H1 (cell line): ENCODE measurements around the gene RAP1GAP. TPM values are rescaled to one million over a fixed set of nuclear protein-coding genes. Genes with fewer than 3 reads are reported as not detected.
A peak's percentile ranks its signal among the peaks of the same experiment; 100 is the strongest.

Source experiments
- ATF2 ChIP-seq: IDR thresholded peaks from 2 replicates; pipeline ENCODE4 v1.6.1; 2012; ENCODE audit warnings: low read length, inconsistent platforms
- JUND ChIP-seq: IDR thresholded peaks from 2 replicates; pipeline ENCODE4 v1.6.1; 2011; ENCODE audit warnings: mild to moderate bottlenecking, improper control_type of control experiment, low read length
- KDM5A ChIP-seq: fragments of 200-600 bp; IDR thresholded peaks from 2 replicates; pipeline ENCODE4 v1.7.1; 2012; ENCODE audit warnings: mild to moderate bottlenecking, low read length, inconsistent platforms, mixed read lengths
- NANOG ChIP-seq: IDR thresholded peaks from 2 replicates; pipeline ENCODE4 v1.6.1; 2011; ENCODE audit warnings: low read length, low read depth, mild to moderate bottlenecking, inconsistent platforms; ENCODE audit not compliant: insufficient read depth, poor library complexity, severe bottlenecking
- SIX5 ChIP-seq: IDR thresholded peaks from 2 replicates; pipeline ENCODE4 v1.6.1; 2011; ENCODE audit warnings: mild to moderate bottlenecking, low read depth, low read length
- TAF1 ChIP-seq: IDR thresholded peaks from 2 replicates; pipeline ENCODE4 v1.6.1; 2011; ENCODE audit warnings: mild to moderate bottlenecking, low read depth, low read length
- TEAD4 ChIP-seq: IDR thresholded peaks from 2 replicates; pipeline ENCODE4 v1.6.1; 2012; ENCODE audit warnings: low read depth, low read length, inconsistent platforms, mixed read lengths
- polyA plus RNA-seq, 7 experiments: library from polyadenylated mRNA; depleted of rRNA in 3 of 7; stranded (reverse) in 5 of 7; unstranded in 2 of 7; fragments of >200 nt in 5 of 7; fragments of 200-250 nt in 2 of 7; gene quantifications; 1 replicate in 5 of 7; 2 replicates in 1 of 7; 4 replicates in 1 of 7; pipeline versions ENCODE4 v1.2.1 to v1.2.3, GENCODE V29; 2011 to 2013; ENCODE audit warnings: missing spikeins in 2 of 7, mixed read lengths in 2 of 7
- total RNA-seq: library from RNA; stranded (reverse); fragmentation: NEBNext Ultra II Directional; extraction: Animal tissue kit (Norgen Biotek cat#: 25700); gene quantifications from 2 replicates; pipeline ENCODE4 v1.2.1, GENCODE V29; 2021
- TF ChIP-seq, protein P1 (sequence below): fragments of 300-600 bp; sonication (generic); IDR thresholded peaks from 2 replicates; pipeline ENCODE4 v1.7.1; 2012; ENCODE audit warnings: low read length, moderate library complexity, mild to moderate bottlenecking, inconsistent platforms; ENCODE audit not compliant: insufficient replicate concordance

Gene RAP1GAP
- total and polyA plus RNA-seq, 2 of the 8 experiments (the other 6 are each of a cell fraction or from before 2014, with no cell fraction given), result 8.4 TPM

DNA sequence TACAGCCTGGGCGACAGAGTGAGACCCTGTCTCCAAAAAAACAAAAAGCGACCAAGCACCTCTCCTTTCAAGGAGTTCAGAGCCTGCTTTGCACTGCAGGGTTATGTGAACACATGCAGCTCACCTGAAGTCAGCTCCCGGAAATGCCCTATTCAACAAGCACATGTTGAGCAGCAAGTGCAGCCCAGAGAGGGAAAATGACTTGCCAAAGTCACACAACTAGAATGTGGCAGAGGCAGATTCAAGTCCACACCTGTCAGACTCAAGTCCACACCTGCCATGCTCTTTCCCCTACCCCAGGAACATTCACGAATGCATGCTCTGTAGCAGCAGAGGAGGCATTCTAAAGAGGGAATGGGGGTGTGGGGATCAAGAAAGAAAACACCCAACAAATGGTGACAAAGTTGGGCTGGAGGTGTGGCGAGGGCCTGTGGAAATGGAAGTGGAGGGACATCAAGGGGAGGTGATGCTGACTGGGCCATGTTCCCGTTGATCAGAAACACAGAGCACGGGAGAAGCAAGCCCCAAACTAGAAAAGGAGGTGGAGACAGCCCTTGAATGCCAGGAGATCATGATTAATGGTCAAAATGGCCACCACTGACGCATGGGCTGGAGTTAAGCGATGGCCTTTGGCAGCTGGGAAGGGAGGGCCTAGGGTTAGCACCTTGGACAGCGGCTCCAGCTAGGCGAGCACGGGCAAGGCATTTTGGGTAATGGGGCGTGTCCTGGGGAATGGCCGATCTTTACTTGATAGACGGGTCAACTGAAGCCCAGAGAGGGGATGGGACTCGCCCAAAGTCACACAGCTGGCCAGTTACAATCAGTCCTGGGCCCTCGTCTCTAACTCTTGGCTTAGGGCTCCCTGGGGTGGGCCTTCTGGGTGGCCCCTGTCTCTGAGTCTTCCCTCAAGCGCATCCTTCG lies 21.5 kb downstream of the RAP1GAP start (continued):
- TF ChIP-seq, protein P1, sequence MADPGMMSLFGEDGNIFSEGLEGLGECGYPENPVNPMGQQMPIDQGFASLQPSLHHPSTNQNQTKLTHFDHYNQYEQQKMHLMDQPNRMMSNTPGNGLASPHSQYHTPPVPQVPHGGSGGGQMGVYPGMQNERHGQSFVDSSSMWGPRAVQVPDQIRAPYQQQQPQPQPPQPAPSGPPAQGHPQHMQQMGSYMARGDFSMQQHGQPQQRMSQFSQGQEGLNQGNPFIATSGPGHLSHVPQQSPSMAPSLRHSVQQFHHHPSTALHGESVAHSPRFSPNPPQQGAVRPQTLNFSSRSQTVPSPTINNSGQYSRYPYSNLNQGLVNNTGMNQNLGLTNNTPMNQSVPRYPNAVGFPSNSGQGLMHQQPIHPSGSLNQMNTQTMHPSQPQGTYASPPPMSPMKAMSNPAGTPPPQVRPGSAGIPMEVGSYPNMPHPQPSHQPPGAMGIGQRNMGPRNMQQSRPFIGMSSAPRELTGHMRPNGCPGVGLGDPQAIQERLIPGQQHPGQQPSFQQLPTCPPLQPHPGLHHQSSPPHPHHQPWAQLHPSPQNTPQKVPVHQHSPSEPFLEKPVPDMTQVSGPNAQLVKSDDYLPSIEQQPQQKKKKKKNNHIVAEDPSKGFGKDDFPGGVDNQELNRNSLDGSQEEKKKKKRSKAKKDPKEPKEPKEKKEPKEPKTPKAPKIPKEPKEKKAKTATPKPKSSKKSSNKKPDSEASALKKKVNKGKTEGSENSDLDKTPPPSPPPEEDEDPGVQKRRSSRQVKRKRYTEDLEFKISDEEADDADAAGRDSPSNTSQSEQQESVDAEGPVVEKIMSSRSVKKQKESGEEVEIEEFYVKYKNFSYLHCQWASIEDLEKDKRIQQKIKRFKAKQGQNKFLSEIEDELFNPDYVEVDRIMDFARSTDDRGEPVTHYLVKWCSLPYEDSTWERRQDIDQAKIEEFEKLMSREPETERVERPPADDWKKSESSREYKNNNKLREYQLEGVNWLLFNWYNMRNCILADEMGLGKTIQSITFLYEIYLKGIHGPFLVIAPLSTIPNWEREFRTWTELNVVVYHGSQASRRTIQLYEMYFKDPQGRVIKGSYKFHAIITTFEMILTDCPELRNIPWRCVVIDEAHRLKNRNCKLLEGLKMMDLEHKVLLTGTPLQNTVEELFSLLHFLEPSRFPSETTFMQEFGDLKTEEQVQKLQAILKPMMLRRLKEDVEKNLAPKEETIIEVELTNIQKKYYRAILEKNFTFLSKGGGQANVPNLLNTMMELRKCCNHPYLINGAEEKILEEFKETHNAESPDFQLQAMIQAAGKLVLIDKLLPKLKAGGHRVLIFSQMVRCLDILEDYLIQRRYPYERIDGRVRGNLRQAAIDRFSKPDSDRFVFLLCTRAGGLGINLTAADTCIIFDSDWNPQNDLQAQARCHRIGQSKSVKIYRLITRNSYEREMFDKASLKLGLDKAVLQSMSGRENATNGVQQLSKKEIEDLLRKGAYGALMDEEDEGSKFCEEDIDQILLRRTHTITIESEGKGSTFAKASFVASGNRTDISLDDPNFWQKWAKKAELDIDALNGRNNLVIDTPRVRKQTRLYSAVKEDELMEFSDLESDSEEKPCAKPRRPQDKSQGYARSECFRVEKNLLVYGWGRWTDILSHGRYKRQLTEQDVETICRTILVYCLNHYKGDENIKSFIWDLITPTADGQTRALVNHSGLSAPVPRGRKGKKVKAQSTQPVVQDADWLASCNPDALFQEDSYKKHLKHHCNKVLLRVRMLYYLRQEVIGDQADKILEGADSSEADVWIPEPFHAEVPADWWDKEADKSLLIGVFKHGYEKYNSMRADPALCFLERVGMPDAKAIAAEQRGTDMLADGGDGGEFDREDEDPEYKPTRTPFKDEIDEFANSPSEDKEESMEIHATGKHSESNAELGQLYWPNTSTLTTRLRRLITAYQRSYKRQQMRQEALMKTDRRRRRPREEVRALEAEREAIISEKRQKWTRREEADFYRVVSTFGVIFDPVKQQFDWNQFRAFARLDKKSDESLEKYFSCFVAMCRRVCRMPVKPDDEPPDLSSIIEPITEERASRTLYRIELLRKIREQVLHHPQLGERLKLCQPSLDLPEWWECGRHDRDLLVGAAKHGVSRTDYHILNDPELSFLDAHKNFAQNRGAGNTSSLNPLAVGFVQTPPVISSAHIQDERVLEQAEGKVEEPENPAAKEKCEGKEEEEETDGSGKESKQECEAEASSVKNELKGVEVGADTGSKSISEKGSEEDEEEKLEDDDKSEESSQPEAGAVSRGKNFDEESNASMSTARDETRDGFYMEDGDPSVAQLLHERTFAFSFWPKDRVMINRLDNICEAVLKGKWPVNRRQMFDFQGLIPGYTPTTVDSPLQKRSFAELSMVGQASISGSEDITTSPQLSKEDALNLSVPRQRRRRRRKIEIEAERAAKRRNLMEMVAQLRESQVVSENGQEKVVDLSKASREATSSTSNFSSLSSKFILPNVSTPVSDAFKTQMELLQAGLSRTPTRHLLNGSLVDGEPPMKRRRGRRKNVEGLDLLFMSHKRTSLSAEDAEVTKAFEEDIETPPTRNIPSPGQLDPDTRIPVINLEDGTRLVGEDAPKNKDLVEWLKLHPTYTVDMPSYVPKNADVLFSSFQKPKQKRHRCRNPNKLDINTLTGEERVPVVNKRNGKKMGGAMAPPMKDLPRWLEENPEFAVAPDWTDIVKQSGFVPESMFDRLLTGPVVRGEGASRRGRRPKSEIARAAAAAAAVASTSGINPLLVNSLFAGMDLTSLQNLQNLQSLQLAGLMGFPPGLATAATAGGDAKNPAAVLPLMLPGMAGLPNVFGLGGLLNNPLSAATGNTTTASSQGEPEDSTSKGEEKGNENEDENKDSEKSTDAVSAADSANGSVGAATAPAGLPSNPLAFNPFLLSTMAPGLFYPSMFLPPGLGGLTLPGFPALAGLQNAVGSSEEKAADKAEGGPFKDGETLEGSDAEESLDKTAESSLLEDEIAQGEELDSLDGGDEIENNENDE, result no peak
- TF ChIP-seq JUND, result no peak
- no peak for TF ChIP-seq KDM5A
- no peak for TF ChIP-seq NANOG
- TF ChIP-seq TAF1, result no peak
- TF ChIP-seq ATF2, result no peak
- 0 out of 2 replicates have a peak, but pooled peaks have one; percentile 30 for TF ChIP-seq TEAD4
- TF ChIP-seq SIX5, result no peak
